H9 (cell line): ENCODE results near the gene ZNF341. TPM values are rescaled to one million over a fixed set of nuclear protein-coding genes. Genes with fewer than 3 reads are reported as not detected.

Experiments used
- DNase-seq: peaks from one replicate; pipeline ENCODE4 v3.0.0-alpha.2; 2017
- H2AFZ ChIP-seq: one replicate; pipeline ENCODE4 v1.6.1; 2013; ENCODE audit warnings: mild to moderate bottlenecking, low read length, control low read depth, moderate library complexity
- H2AK5ac ChIP-seq: 2 replicates; pipeline ENCODE4 v1.6.1; 2013; ENCODE audit warnings: low read length, control low read depth, mixed read lengths; ENCODE audit not compliant: insufficient read length
- H2BK120ac ChIP-seq: one replicate; pipeline ENCODE4 v1.6.1; 2013; ENCODE audit warnings: low read depth, mild to moderate bottlenecking, low read length, control low read depth, inconsistent platforms; ENCODE audit not compliant: poor library complexity, severe bottlenecking
- H2BK12ac ChIP-seq: 2 replicates; pipeline ENCODE4 v1.6.1; 2013; ENCODE audit warnings: low read length, control low read depth, mixed read lengths, low read depth; ENCODE audit not compliant: insufficient read length
- H2BK15ac ChIP-seq: 2 replicates; pipeline ENCODE4 v1.6.1; 2013; ENCODE audit warnings: low read depth, low read length, control low read depth
- H2BK20ac ChIP-seq: one replicate; pipeline ENCODE4 v1.6.1; 2013; ENCODE audit warnings: low read depth, mild to moderate bottlenecking, low read length, control low read depth, inconsistent platforms; ENCODE audit not compliant: poor library complexity, severe bottlenecking
- H2BK5ac ChIP-seq: 2 replicates; pipeline ENCODE4 v1.6.1; 2013; ENCODE audit warnings: low read length, control low read depth, mixed read lengths; ENCODE audit not compliant: insufficient read length
- H3K14ac ChIP-seq: 2 replicates; pipeline ENCODE4 v1.6.1; 2013; ENCODE audit warnings: low read length, control low read depth; ENCODE audit not compliant: insufficient read depth
- H3K18ac ChIP-seq: 2 replicates; pipeline ENCODE4 v1.6.1; 2013; ENCODE audit warnings: low read depth, mild to moderate bottlenecking, mixed read lengths, low read length, control low read depth; ENCODE audit not compliant: insufficient read length
- H3K23ac ChIP-seq: 2 replicates; pipeline ENCODE4 v1.6.1; 2013; ENCODE audit warnings: low read length, control low read depth, mixed read lengths, low read depth; ENCODE audit not compliant: insufficient read length
- H3K23me2 ChIP-seq: 2 replicates; pipeline ENCODE4 v1.6.1; 2013; ENCODE audit warnings: low read depth, mild to moderate bottlenecking, mixed read lengths, low read length, control low read depth; ENCODE audit not compliant: insufficient read length, poor library complexity, severe bottlenecking
- H3K27ac ChIP-seq: 2 replicates; pipeline ENCODE4 v1.5.1; 2013; ENCODE audit warnings: low read length, control low read depth, mixed read lengths, low read depth; ENCODE audit not compliant: insufficient read length
- H3K27me3 ChIP-seq: 2 replicates; pipeline ENCODE4 v1.6.1; 2013; ENCODE audit warnings: low read length, control low read depth, inconsistent platforms; ENCODE audit not compliant: insufficient read depth
- H3K4ac ChIP-seq: 2 replicates; pipeline ENCODE4 v1.6.1; 2013; ENCODE audit warnings: low read depth, mild to moderate bottlenecking, control low read depth, inconsistent platforms, low read length, moderate library complexity
- H3K4me1 ChIP-seq: 2 replicates; pipeline ENCODE4 v1.6.1; 2013; ENCODE audit warnings: low read length, control low read depth, inconsistent platforms; ENCODE audit not compliant: insufficient read depth
- H3K4me2 ChIP-seq: 2 replicates; pipeline ENCODE4 v1.6.1; 2013; ENCODE audit warnings: low read length, control low read depth, mixed read lengths; ENCODE audit not compliant: insufficient read length, insufficient read depth
- H3K56ac ChIP-seq: 2 replicates; pipeline ENCODE4 v1.6.1; 2013; ENCODE audit warnings: low read depth, mild to moderate bottlenecking, mixed read lengths, low read length, control low read depth; ENCODE audit not compliant: insufficient read length
- H3K79me1 ChIP-seq: 2 replicates; pipeline ENCODE4 v1.6.1; 2013; ENCODE audit warnings: low read depth, mild to moderate bottlenecking, moderate library complexity, low read length, control low read depth, inconsistent platforms; ENCODE audit not compliant: insufficient read depth, poor library complexity, severe bottlenecking
- H3K79me2 ChIP-seq: 2 replicates; pipeline ENCODE4 v1.6.1; 2013; ENCODE audit warnings: low read length, control low read depth, inconsistent platforms; ENCODE audit not compliant: insufficient read depth
- H3K9ac ChIP-seq: 2 replicates; pipeline ENCODE4 v1.6.1; 2013; ENCODE audit warnings: low read length, control low read depth, mixed read lengths; ENCODE audit not compliant: insufficient read length; ENCODE audit errors: extremely low read depth
- H3K9me3 ChIP-seq: one replicate; pipeline ENCODE4 v1.6.1; 2013; ENCODE audit warnings: low read depth, low read length, inconsistent platforms; ENCODE audit not compliant: control insufficient read depth
- H3T11ph ChIP-seq: one replicate; pipeline ENCODE4 v1.6.1; 2013; ENCODE audit warnings: mild to moderate bottlenecking, low read length, control low read depth, inconsistent platforms
- H4K20me1 ChIP-seq: one replicate; pipeline ENCODE4 v1.6.1; 2013; ENCODE audit not compliant: control insufficient read depth, insufficient read length, insufficient read depth
- H4K5ac ChIP-seq: 2 replicates; pipeline ENCODE4 v1.6.1; 2013; ENCODE audit warnings: low read depth, mild to moderate bottlenecking, mixed read lengths, low read length, control low read depth; ENCODE audit not compliant: insufficient read length
- H4K8ac ChIP-seq: replicated peaks from 2 replicates; pipeline ENCODE4 v1.6.1; 2013; ENCODE audit warnings: low read length, control low read depth, mixed read lengths, low read depth; ENCODE audit not compliant: insufficient read length
- H4K91ac ChIP-seq: 2 replicates; pipeline ENCODE4 v1.6.1; 2013; ENCODE audit warnings: low read depth, mild to moderate bottlenecking, moderate library complexity, mixed read lengths, low read length, control low read depth; ENCODE audit not compliant: insufficient read length
- H3K27ac Mint-ChIP-seq, 3 experiments: 2 replicates in 2 of 3; 3 replicates in 1 of 3; pipeline ENCODE4 v1.8.0; 2020 to 2021; ENCODE audit warnings: mixed read lengths in 3 of 3, mild to moderate bottlenecking in 1 of 3, moderate library complexity in 1 of 3
- H3K27me3 Mint-ChIP-seq: 2 replicates; pipeline ENCODE4 v1.8.0; 2021; ENCODE audit warnings: low read depth, mild to moderate bottlenecking, moderate library complexity, mixed read lengths
- H3K36me3 Mint-ChIP-seq, 3 experiments: 2 replicates in 2 of 3; 3 replicates in 1 of 3; pipeline ENCODE4 v1.8.0; 2020 to 2021; ENCODE audit warnings: low read depth in 3 of 3, mixed read lengths in 3 of 3; ENCODE audit not compliant: insufficient read depth in 1 of 3
- H3K4me1 Mint-ChIP-seq, 2 experiments: 2 replicates each; pipeline ENCODE4 v1.8.0; 2020; ENCODE audit warnings: mixed read lengths in 2 of 2
- H3K4me3 Mint-ChIP-seq, 2 experiments: 2 replicates in 1 of 2; 3 replicates in 1 of 2; pipeline ENCODE4 v1.8.0; 2020 to 2021; ENCODE audit warnings: mild to moderate bottlenecking in 2 of 2, mixed read lengths in 2 of 2, moderate library complexity in 1 of 2
- H3K9me3 Mint-ChIP-seq, 2 experiments: 2 replicates in 1 of 2; 3 replicates in 1 of 2; pipeline ENCODE4 v1.8.0; 2020; ENCODE audit warnings: mild to moderate bottlenecking in 2 of 2, mixed read lengths in 2 of 2, moderate library complexity in 1 of 2
- WGBS: extraction: QIAGEN DNeasy Blood & Tissue Kit; methylation state at CpG from one replicate; pipeline ENCODE4 v1.1.7; 2013; ENCODE audit warnings: missing lambda C conversion rate, low lambda C conversion rate, mixed read lengths; ENCODE audit not compliant: insufficient read length; ENCODE audit errors: extremely low coverage; 5-methylcytosine and 5-hydroxymethylcytosine counted together
- total RNA-seq: library from RNA; stranded (reverse); gene quantifications from 2 replicates; pipeline ENCODE4 v1.2.1, GENCODE V29; 2021
- TF ChIP-seq, protein P1 (sequence below): fragments of 200-600 bp; sonication (generic); conservative IDR thresholded peaks from 3 replicates; pipeline ENCODE4 v1.8.0; 2021; ENCODE audit warnings: antibody characterized with exemption, mild to moderate bottlenecking

Gene ZNF341
- total RNA-seq, 1 experiment from 2014 or later, result 5.2 TPM

DNA sequence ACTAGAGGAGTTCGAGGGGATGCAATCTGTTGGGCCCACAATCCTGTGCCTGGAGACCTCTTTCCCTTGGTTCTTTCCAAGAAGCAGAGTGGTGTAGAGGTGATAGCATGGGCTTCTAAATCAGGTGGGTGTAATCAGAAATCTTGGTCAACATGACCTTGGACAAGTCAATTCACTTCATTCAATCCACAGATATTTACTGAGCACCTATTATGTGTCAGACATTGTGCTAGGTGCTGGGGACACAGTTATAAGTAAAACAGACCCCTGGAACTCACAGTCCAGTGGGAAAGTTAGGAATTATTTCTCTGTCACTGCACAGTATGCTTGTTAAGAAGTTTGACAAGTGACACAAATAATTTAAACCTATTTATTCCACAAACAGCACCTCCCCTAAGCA, 42.3 kb upstream of the ZNF341 start:
- no peaks in the 10 kb centered on the region for H3K27me3 ChIP-seq
- Mint-ChIP-seq H3K27ac (no peak overlapping the region; a peak in 1 of 7 replicates), H3K4me3 (no peak overlapping the region), H3K4me1 (peaks cover 38 to 39% of the 10 kb centered on the region in 2 experiments), H3K36me3 (peaks cover 0 to 3% (median 0%) of the 10 kb centered on the region in 3 experiments; a peak in 2 of 7 replicates), H3K9me3 (no peaks in the 10 kb centered on the region), H3K27me3 (peaks cover 63% of the 10 kb centered on the region)
- no peak overlapping the region for H2BK12ac ChIP-seq
- no peak overlapping the region for H4K8ac ChIP-seq
- H3K4me1 ChIP-seq, result no peaks in the 10 kb centered on the region
- H3K9ac ChIP-seq, result no peak overlapping the region
- no CpG with 5 or more reads among the region's 1 CpG for WGBS
- no peak overlapping the region for H3K23ac ChIP-seq
- no peak overlapping the region for H3K56ac ChIP-seq
- H4K91ac ChIP-seq, result no peak overlapping the region
- no peak overlapping the region for H3K18ac ChIP-seq
- H2BK5ac ChIP-seq, result no peak overlapping the region
- no peak overlapping the region for H2BK20ac ChIP-seq
- no peak overlapping the region for H3T11ph ChIP-seq
- H3K27ac ChIP-seq, result no peak overlapping the region
- no peak overlapping the region for H2BK120ac ChIP-seq
- no peak overlapping the region for H2AFZ ChIP-seq
- no peak overlapping the region for H4K5ac ChIP-seq
- no peak for DNase-seq
- no peaks in the 10 kb centered on the region for H3K79me1 ChIP-seq
- H3K4me2 ChIP-seq, result no peak overlapping the region
- H2AK5ac ChIP-seq, result no peak overlapping the region
- H2BK15ac ChIP-seq, result no peak overlapping the region
- no peaks in the 10 kb centered on the region for H4K20me1 ChIP-seq
- TF ChIP-seq, protein P1, sequence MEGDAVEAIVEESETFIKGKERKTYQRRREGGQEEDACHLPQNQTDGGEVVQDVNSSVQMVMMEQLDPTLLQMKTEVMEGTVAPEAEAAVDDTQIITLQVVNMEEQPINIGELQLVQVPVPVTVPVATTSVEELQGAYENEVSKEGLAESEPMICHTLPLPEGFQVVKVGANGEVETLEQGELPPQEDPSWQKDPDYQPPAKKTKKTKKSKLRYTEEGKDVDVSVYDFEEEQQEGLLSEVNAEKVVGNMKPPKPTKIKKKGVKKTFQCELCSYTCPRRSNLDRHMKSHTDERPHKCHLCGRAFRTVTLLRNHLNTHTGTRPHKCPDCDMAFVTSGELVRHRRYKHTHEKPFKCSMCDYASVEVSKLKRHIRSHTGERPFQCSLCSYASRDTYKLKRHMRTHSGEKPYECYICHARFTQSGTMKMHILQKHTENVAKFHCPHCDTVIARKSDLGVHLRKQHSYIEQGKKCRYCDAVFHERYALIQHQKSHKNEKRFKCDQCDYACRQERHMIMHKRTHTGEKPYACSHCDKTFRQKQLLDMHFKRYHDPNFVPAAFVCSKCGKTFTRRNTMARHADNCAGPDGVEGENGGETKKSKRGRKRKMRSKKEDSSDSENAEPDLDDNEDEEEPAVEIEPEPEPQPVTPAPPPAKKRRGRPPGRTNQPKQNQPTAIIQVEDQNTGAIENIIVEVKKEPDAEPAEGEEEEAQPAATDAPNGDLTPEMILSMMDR, result no peak
- H3K9me3 ChIP-seq, result no peaks in the 10 kb centered on the region
- no peak overlapping the region for H3K4ac ChIP-seq
- no peak overlapping the region for H3K14ac ChIP-seq
- H3K79me2 ChIP-seq, result no peaks in the 10 kb centered on the region; the same call in 1 of the 2 replicates
- peaks cover 10% of the 10 kb centered on the region for H3K23me2 ChIP-seq
